SK-N-SH treated with all-trans-retinoic acid at 6 μM for 48 hours (cell line): ENCODE results near the gene UBE4B.

Experiments used
- ATAC-seq: fragments of 200-7000 bp; cut with Tn5 transposase; 3 replicates; pipeline ENCODE4 v1.9.1; 2020; ENCODE audit warnings: mild to moderate bottlenecking, moderate library complexity
- BACH2 ChIP-seq: fragments of 250-450 bp; sonication (Bioruptor Pico); IDR thresholded peaks from 2 replicates; pipeline ENCODE4 v1.9.0; 2021; ENCODE audit warnings: mild to moderate bottlenecking, borderline replicate concordance
- CREB5 ChIP-seq: fragments of 250-450 bp; sonication (Bioruptor Pico); IDR thresholded peaks from 2 replicates; pipeline ENCODE4 v1.5.1; 2020; ENCODE audit warnings: low read depth, mild to moderate bottlenecking, moderate library complexity
- CSDC2 ChIP-seq: fragments of 250-450 bp; sonication (Bioruptor Pico); IDR thresholded peaks from 2 replicates; pipeline ENCODE4 v1.5.0; 2020; ENCODE audit warnings: mild to moderate bottlenecking, moderate library complexity
- CSRNP3 ChIP-seq: fragments of 250-450 bp; sonication (Bioruptor Pico); IDR thresholded peaks from 2 replicates; pipeline ENCODE4 v1.5.1; 2021; ENCODE audit warnings: mild to moderate bottlenecking, moderate library complexity
- ESRRG ChIP-seq: fragments of 250-450 bp; sonication (Bioruptor Pico); IDR thresholded peaks from 2 replicates; pipeline ENCODE4 v1.6.1; 2021; ENCODE audit warnings: mild to moderate bottlenecking
- ISL1 ChIP-seq: fragments of 250-450 bp; sonication (Bioruptor Pico); IDR thresholded peaks from 2 replicates; pipeline ENCODE4 v2.1.2; 2022; ENCODE audit warnings: mild to moderate bottlenecking, moderate library complexity
- OSR1 ChIP-seq: fragments of 250-450 bp; sonication (Bioruptor Pico); IDR thresholded peaks from 2 replicates; pipeline ENCODE4 v1.8.0; 2022; ENCODE audit warnings: moderate library complexity, mild to moderate bottlenecking, inconsistent platforms
- PATZ1 ChIP-seq: fragments of 250-450 bp; sonication (Bioruptor Pico); IDR thresholded peaks from 2 replicates; pipeline ENCODE4 v1.8.0; 2020; ENCODE audit warnings: mild to moderate bottlenecking, moderate library complexity, borderline replicate concordance
- POU6F1 ChIP-seq: fragments of 250-450 bp; sonication (Bioruptor Pico); IDR thresholded peaks from 2 replicates; pipeline ENCODE4 v1.8.0; 2021; ENCODE audit warnings: low read depth, mild to moderate bottlenecking, moderate library complexity, borderline replicate concordance
- RARB ChIP-seq: fragments of 250-450 bp; sonication (Bioruptor Pico); IDR thresholded peaks from 2 replicates; pipeline ENCODE4 v1.8.0; 2021; ENCODE audit warnings: mild to moderate bottlenecking, moderate library complexity
- SNAI2 ChIP-seq: fragments of 250-450 bp; sonication (Bioruptor Pico); IDR thresholded peaks from 2 replicates; pipeline ENCODE4 v1.5.0; 2020; ENCODE audit warnings: mild to moderate bottlenecking, moderate library complexity
- TCF4 ChIP-seq: fragments of 250-450 bp; sonication (Bioruptor Pico); IDR thresholded peaks from 2 replicates; pipeline ENCODE4 v1.8.0; 2021; ENCODE audit warnings: mild to moderate bottlenecking, moderate library complexity, borderline replicate concordance
- TOX ChIP-seq: fragments of 250-450 bp; sonication (Bioruptor Pico); IDR thresholded peaks from 2 replicates; pipeline ENCODE4 v1.8.0; 2021; ENCODE audit warnings: mild to moderate bottlenecking, moderate library complexity, borderline replicate concordance
- TSHZ2 ChIP-seq: fragments of 250-450 bp; sonication (Bioruptor Pico); IDR thresholded peaks from 2 replicates; pipeline ENCODE4 v1.5.0; 2020; ENCODE audit warnings: mild to moderate bottlenecking, moderate library complexity
- ZC3H10 ChIP-seq: fragments of 250-450 bp; sonication (Bioruptor Pico); IDR thresholded peaks from 2 replicates; pipeline ENCODE4 v1.5.1; 2021; ENCODE audit warnings: mild to moderate bottlenecking, moderate library complexity
- ZFP3 ChIP-seq: fragments of 250-450 bp; sonication (Bioruptor Pico); IDR thresholded peaks from 2 replicates; pipeline ENCODE4 v1.5.0; 2020; ENCODE audit warnings: mild to moderate bottlenecking, moderate library complexity
- ZNF565 ChIP-seq: fragments of 450-650 bp; formaldehyde crosslinking; conservative IDR thresholded peaks from 2 replicates; pipeline ENCODE4 v1.5.0; 2020; ENCODE audit warnings: low read depth, mild to moderate bottlenecking, moderate library complexity
- ZNF70 ChIP-seq: fragments of 450-650 bp; formaldehyde crosslinking; IDR thresholded peaks from 2 replicates; pipeline ENCODE4 v1.5.0; 2020; ENCODE audit warnings: mild to moderate bottlenecking, moderate library complexity
- ZNF8 ChIP-seq: fragments of 450-650 bp; formaldehyde crosslinking; IDR thresholded peaks from 2 replicates; pipeline ENCODE4 v1.5.0; 2020; ENCODE audit warnings: mild to moderate bottlenecking, moderate library complexity

Gene UBE4B

GRCh38 chr1:10061276-10061675, 28.5 kb downstream of the UBE4B start (continued):
- no peak for TF ChIP-seq TSHZ2 (CRISPR knock-in tag)

- TF ChIP-seq ZFP3 (CRISPR knock-in tag) (no peak), CSRNP3 (CRISPR knock-in tag) (no peak), TOX (CRISPR knock-in tag) (no peak), OSR1 (CRISPR knock-in tag) (no peak), ZNF8 (CRISPR knock-in tag) (no peak), CREB5 (CRISPR knock-in tag) (no peak), ZNF70 (no peak), PATZ1 (CRISPR knock-in tag) (no peak), POU6F1 (CRISPR knock-in tag) (no peak), ZNF565 (no peak), ISL1 (no peak), ZC3H10 (CRISPR knock-in tag) (no peak), ESRRG (no peak), SNAI2 (CRISPR knock-in tag) (no peak), TCF4 (CRISPR knock-in tag) (no peak)
- TF ChIP-seq, all 23 proteins: peak for 0
- ATAC-seq = no peak
Measured at GRCh38 chr1:10063878-10064277, 31.1 kb downstream of the UBE4B start.

- no peak for ATAC-seq
- TF ChIP-seq POU6F1 (CRISPR knock-in tag) (no peak), ZFP3 (CRISPR knock-in tag) (no peak), ESRRG (no peak), TOX (CRISPR knock-in tag) (no peak), RARB (CRISPR knock-in tag) (no peak), OSR1 (CRISPR knock-in tag) (no peak), TCF4 (CRISPR knock-in tag) (no peak), SNAI2 (CRISPR knock-in tag) (no peak), CSDC2 (no peak), ZNF70 (no peak), BACH2 (CRISPR knock-in tag) (no peak), PATZ1 (CRISPR knock-in tag) (no peak), ZNF8 (CRISPR knock-in tag) (no peak), CREB5 (CRISPR knock-in tag) (no peak)
Measured at GRCh38 chr1:10064416-10065343, 31.9 kb downstream of the UBE4B start.
